ENCODE results near the gene P3H1.

P3H1 gene

GRCh38 chr1:42703888-42704464 is 62.9 kb downstream of the P3H1 start:
- DNase-seq: no peak
- in situ Hi-C loops (cut with MboI; ENCODE audit: low pct_unique_long_range_greater_than_20kb, low sequenced_read_pairs): no loop called here

- in situ Hi-C loops (cut with MboI; ENCODE audit: low pct_unique_long_range_greater_than_20kb, low sequenced_read_pairs): no loop called here
Observed at GRCh38 chr1:42700006-42700405, 66.8 kb downstream of the P3H1 start.

GRCh38 chr1:42698081-42698813 is 68.6 kb downstream of the P3H1 start:
- in situ Hi-C loops (cut with MboI; ENCODE audit: low pct_unique_long_range_greater_than_20kb, low sequenced_read_pairs): no loop called here
- DNase-seq: no peak

More at GRCh38 chr1:42700006-42700405, 66.8 kb downstream of the P3H1 start:
- DNase-seq: no peak
